GM06990 (cell line): ENCODE data around the gene EHMT2.

ENCODE experiments used
- DNase-seq: peaks from one replicate; pipeline ENCODE4 v3.0.0-alpha.2; 2011; ENCODE audit not compliant: insufficient read length; ENCODE audit errors: extremely low read depth
- H3K27me3 ChIP-seq: replicated peaks from 2 replicates; pipeline ENCODE4 v1.6.0; 2011; ENCODE audit warnings: low read length; ENCODE audit not compliant: control insufficient read depth, insufficient read depth
- H3K36me3 ChIP-seq: 2 replicates; pipeline ENCODE4 v1.5.1; 2011; ENCODE audit warnings: low read length; ENCODE audit not compliant: control insufficient read depth, insufficient read depth
- H3K4me3 ChIP-seq: replicated peaks from 2 replicates; pipeline ENCODE4 v1.5.1; 2011; ENCODE audit warnings: low read depth, mild to moderate bottlenecking, control low read depth, low read length
- TF ChIP-seq, protein P1 (sequence below): IDR thresholded peaks from 2 replicates; pipeline ENCODE4 v1.5.1; 2011; ENCODE audit warnings: low read length, control low read depth, mild to moderate bottlenecking, inconsistent platforms; ENCODE audit not compliant: insufficient read depth, poor library complexity, severe bottlenecking

EHMT2 gene

DNA sequence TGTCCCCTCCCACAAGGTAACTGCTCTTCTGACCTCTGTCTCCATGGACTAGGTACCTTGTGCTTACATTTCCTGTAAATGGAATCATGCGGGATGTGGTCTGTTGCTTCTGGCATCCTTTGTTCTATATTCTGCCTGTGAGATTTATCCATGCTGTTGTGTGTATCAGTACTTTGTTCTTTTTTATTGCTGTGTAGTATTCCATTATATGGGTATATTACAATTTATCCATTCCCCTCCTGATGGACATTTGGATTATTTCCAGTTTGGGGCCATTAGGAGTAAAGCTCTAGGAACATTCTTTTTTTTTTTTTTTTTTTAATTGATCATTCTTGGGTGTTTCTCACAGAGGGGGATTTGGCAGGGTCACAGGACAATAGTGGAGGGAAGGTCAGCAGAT, 33.5 kb upstream of the EHMT2 start:
- Histone ChIP-seq H3K27me3 (no peaks in the 10 kb centered on the region; the same call in 1 of the 2 replicates), H3K4me3 (no peak overlapping the region), H3K36me3 (no peaks in the 10 kb centered on the region)
- TF ChIP-seq, protein P1, sequence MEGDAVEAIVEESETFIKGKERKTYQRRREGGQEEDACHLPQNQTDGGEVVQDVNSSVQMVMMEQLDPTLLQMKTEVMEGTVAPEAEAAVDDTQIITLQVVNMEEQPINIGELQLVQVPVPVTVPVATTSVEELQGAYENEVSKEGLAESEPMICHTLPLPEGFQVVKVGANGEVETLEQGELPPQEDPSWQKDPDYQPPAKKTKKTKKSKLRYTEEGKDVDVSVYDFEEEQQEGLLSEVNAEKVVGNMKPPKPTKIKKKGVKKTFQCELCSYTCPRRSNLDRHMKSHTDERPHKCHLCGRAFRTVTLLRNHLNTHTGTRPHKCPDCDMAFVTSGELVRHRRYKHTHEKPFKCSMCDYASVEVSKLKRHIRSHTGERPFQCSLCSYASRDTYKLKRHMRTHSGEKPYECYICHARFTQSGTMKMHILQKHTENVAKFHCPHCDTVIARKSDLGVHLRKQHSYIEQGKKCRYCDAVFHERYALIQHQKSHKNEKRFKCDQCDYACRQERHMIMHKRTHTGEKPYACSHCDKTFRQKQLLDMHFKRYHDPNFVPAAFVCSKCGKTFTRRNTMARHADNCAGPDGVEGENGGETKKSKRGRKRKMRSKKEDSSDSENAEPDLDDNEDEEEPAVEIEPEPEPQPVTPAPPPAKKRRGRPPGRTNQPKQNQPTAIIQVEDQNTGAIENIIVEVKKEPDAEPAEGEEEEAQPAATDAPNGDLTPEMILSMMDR = no peak
- no peak for DNase-seq

DNA sequence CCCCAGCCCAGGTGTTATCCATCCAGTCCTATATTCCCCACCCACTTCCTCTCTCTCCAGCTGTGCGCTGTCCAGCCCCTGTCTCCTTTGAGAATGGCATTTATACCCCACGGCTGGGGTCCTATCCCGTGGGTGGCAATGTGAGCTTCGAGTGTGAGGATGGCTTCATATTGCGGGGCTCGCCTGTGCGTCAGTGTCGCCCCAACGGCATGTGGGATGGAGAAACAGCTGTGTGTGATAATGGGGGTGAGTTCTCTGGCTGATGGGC, 31.1 kb upstream of the EHMT2 start:
- Histone ChIP-seq H3K36me3 (no peaks in the 10 kb centered on the region), H3K4me3 (no peak overlapping the region), H3K27me3 (no peaks in the 10 kb centered on the region; the same call in 1 of the 2 replicates)
- no peak for DNase-seq
- TF ChIP-seq, protein P1 = no peak

DNA sequence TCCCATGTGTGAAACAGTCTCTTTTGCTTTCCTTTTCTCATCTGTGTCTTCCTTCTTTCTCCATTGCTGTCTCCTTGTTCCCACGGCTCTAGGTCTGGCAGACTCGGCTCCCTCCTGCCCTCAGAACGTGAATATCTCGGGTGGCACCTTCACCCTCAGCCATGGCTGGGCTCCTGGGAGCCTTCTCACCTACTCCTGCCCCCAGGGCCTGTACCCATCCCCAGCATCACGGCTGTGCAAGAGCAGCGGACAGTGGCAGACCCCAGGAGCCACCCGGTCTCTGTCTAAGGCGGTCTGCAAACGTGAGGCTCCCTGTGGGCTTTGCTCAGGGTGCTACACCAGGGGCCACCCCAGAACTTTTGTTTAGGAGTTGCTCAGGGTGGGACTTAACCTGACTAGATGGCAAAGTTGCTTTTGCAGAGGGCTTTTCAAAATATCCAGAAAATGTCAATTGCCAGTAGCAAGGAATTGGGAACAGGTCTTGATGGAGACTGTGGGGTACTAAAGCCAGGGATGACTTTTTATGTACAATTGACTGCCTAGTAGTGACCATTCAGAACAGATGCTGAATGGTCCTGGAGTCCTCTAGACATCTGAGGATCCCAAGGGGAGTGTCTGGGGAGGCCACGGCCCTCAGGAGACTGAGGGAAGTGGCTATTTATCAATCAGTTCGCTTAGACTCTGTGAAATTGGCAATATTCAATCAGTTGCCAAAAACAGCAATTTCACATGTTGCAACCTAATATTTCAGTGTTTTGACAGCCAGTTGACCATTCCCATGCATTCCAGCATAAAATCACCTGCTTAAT, 30.6 kb upstream of the EHMT2 start:
- Histone ChIP-seq H3K36me3 (no peaks in the 10 kb centered on the region), H3K4me3 (no peak overlapping the region), H3K27me3 (no peaks in the 10 kb centered on the region; the same call in 1 of the 2 replicates)
- no peak for DNase-seq
- TF ChIP-seq, protein P1 = no peak

DNA sequence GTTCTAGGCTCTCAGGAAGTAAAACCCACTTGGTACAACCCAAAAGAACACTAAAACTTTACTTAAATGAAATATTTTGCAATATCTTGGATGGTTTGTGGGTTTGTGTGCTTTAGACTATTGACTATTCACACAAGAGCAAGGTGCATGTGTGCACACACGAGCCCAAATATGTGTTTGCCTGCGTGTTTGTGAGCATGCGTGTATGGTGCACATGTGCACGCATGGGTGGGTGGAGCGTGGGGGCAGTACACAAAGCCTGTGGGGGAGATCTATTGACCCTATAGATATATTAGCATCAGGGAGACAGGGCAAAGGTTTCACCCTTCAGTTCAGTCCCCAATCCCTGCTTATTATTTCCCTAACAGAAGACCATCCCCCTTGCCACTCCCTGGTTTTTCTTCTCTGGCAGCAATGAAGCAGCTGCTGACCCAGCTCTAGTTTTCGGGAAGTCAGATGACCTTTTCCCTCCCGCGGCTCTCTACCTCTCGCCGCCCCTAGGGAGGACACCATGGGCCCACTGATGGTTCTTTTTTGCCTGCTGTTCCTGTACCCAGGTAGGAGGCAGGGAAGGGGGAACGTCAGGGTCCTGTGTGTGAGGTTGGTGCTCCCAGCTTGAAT, 29.9 kb upstream of the EHMT2 start, which contains the start of gene C2:
Gene C2 (plus strand): TSS at position 476 of the 621 bp plus-strand sequence. CDS start 36 bp downstream, at position 512.
- TF ChIP-seq, protein P1 = no peak
- no peak for DNase-seq
- no peak within 1 kb of the TSS for H3K4me3 ChIP-seq

DNA sequence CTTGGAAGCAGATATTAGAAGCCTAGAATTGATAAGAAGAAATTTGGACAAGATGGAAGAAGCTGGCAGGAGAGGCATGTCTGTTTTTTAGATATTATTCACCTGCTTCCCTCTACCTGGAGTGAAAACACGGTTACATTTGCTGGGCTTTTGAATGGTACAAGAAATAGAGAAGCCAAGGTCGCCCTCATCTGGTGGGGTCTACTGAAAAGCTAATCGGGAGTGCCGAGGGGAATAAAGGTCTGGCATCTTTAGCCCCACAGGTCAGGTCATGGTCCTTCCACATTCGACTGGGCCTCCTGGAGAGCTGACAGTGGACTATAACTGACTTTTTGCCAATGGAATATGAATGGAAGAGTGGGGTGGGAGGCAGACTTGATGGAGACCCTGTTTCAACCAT, 25.4 kb upstream of the EHMT2 start:
- H3K4me3 ChIP-seq = no peak overlapping the region
- no peaks in the 10 kb centered on the region; the same call in 1 of the 2 replicates for H3K27me3 ChIP-seq
- H3K36me3 ChIP-seq = no peaks in the 10 kb centered on the region
- no peak for DNase-seq
- TF ChIP-seq, protein P1 = peak; percentile 41

More for the DNA sequence above, 29.9 kb upstream of the EHMT2 start, which contains the start of gene C2:
- H3K36me3 ChIP-seq = no peaks in the 10 kb centered on the region
- no peaks in the 10 kb centered on the region; the same call in 1 of the 2 replicates for H3K27me3 ChIP-seq
